GM12891 (cell line): Measurements from ENCODE around the gene PRKN.

Experiments used
- PAX5 ChIP-seq: IDR thresholded peaks from 2 replicates; pipeline ENCODE4 v1.6.1; 2011; ENCODE audit warnings: low read length, moderate library complexity, mild to moderate bottlenecking; ENCODE audit not compliant: insufficient read depth, severe bottlenecking
- POLR2A ChIP-seq: IDR thresholded peaks from 2 replicates; pipeline ENCODE4 v1.6.1; 2011; ENCODE audit warnings: low read depth, low read length, control low read depth
- POLR2AphosphoS5 ChIP-seq: IDR thresholded peaks from 2 replicates; pipeline ENCODE4 v1.6.1; 2011; ENCODE audit warnings: low read depth, low read length, control low read depth
- POU2F2 ChIP-seq: IDR thresholded peaks from 2 replicates; pipeline ENCODE4 v1.6.1; 2011; ENCODE audit warnings: low read depth, mild to moderate bottlenecking, control low read depth, low read length, moderate library complexity
- SPI1 ChIP-seq: IDR thresholded peaks from 2 replicates; pipeline ENCODE4 v1.6.1; 2011; ENCODE audit warnings: low read depth, low read length, control low read depth
- TAF1 ChIP-seq: IDR thresholded peaks from 2 replicates; pipeline ENCODE4 v1.6.1; 2011; ENCODE audit warnings: low read depth, low read length, control low read depth

GRCh38 chr6:162219266-162219665 is 508.3 kb downstream of the PRKN start:
- no peak for TF ChIP-seq POLR2A
- no peak for TF ChIP-seq TAF1
- TF ChIP-seq POLR2AphosphoS5: no peak
- TF ChIP-seq PAX5: no peak
- no peak for TF ChIP-seq SPI1
- TF ChIP-seq POU2F2: no peak
